GM12892 (cell line): ENCODE measurements around the gene ACOX2.

Source experiments
- POLR2A ChIP-seq: IDR thresholded peaks from 2 replicates; pipeline ENCODE4 v1.6.1; 2011; ENCODE audit warnings: low read depth, low read length, control low read depth
- POLR2AphosphoS5 ChIP-seq: IDR thresholded peaks from 2 replicates; pipeline ENCODE4 v1.6.1; 2011; ENCODE audit warnings: low read depth, low read length, control low read depth
- TAF1 ChIP-seq: IDR thresholded peaks from 2 replicates; pipeline ENCODE4 v1.6.1; 2011; ENCODE audit warnings: low read depth, mild to moderate bottlenecking, control low read depth, low read length, borderline replicate concordance

- no peak for TF ChIP-seq POLR2AphosphoS5
- TF ChIP-seq POLR2A, result no peak
- no peak for TF ChIP-seq TAF1
Measured at GRCh38 chr3:58490860-58491501, 46.0 kb downstream of the ACOX2 start.
